ENCODE results near the gene LRWD1.

- no peak for TF ChIP-seq POLR2A (IDR thresholded peaks at IDR 0.05)
- TF ChIP-seq, protein P1, sequence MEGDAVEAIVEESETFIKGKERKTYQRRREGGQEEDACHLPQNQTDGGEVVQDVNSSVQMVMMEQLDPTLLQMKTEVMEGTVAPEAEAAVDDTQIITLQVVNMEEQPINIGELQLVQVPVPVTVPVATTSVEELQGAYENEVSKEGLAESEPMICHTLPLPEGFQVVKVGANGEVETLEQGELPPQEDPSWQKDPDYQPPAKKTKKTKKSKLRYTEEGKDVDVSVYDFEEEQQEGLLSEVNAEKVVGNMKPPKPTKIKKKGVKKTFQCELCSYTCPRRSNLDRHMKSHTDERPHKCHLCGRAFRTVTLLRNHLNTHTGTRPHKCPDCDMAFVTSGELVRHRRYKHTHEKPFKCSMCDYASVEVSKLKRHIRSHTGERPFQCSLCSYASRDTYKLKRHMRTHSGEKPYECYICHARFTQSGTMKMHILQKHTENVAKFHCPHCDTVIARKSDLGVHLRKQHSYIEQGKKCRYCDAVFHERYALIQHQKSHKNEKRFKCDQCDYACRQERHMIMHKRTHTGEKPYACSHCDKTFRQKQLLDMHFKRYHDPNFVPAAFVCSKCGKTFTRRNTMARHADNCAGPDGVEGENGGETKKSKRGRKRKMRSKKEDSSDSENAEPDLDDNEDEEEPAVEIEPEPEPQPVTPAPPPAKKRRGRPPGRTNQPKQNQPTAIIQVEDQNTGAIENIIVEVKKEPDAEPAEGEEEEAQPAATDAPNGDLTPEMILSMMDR (IDR thresholded peaks at IDR 0.05) = no peak
Measured at GRCh38 chr7:102471791-102472125, 7.0 kb downstream of the LRWD1 start.

Data from prostate gland (tissue), 2 donors.